HepG2 (cell line): ENCODE measurements around the gene SAMM50. TPM values are rescaled to one million over a fixed set of nuclear protein-coding genes. Genes with fewer than 3 reads are reported as not detected.

Experiments
- ATAC-seq: fragments of 200-7000 bp; cut with Tn5 transposase; 3 replicates; pipeline ENCODE4 v1.9.1; 2020; ENCODE audit warnings: mild to moderate bottlenecking, moderate library complexity
- BruUV-seq: library from RNA; stranded (reverse); fragments of 400-500 nt; replicated peaks from 2 replicates; lab custom pipeline; 2021; lab: Mats Ljungman, UMichigan
- CTCF ChIA-PET: fragments of 300-600 bp; formaldehyde crosslinking; extraction: SDS; loops from one replicate; lab custom pipeline; 2021; ENCODE audit warnings: low total read pairs, inconsistent platforms, low intra/inter-chr PET ratio; lab: Yijun Ruan, JAX
- POLR2A ChIA-PET: fragments of 350-600 bp; sonication (Branson Sonifier 250); formaldehyde crosslinking; loops from one replicate; lab custom pipeline; 2020; ENCODE audit warnings: antibody characterized with exemption, inconsistent platforms; lab: Yijun Ruan, JAX
- DNase-seq: peaks from one replicate; pipeline ENCODE4 v3.0.0-alpha.2; 2015; ENCODE audit warnings: low spot score
- FAIRE-seq: peaks from 3 replicates; lab custom pipeline; 2011; peaks lifted over from hg19 to GRCh38; lab: Jason Lieb, UNC
- H2AFZ ChIP-seq: one replicate; pipeline ENCODE4 v1.6.1; 2011; ENCODE audit warnings: low read length, inconsistent platforms
- H3K27ac ChIP-seq: fragments of 300-600 bp; 3 replicates; pipeline ENCODE4 v1.8.0; 2011; ENCODE audit warnings: mixed run types, mild to moderate bottlenecking, mixed read lengths, low read length, inconsistent platforms; ENCODE audit not compliant: insufficient read depth; ENCODE audit errors: extremely low read length
- H3K27me3 ChIP-seq, 2 experiments: fragments of 200-600 bp in 1 of 2; 2 replicates in 1 of 2; 3 replicates in 1 of 2; pipeline versions ENCODE4 v1.6.0 to v1.8.0; 2011; ENCODE audit warnings: low read length in 2 of 2, mild to moderate bottlenecking in 2 of 2, moderate library complexity in 2 of 2, inconsistent platforms in 1 of 2; ENCODE audit not compliant: insufficient read depth in 2 of 2, control insufficient read depth in 1 of 2
- H3K36me3 ChIP-seq, 2 experiments: fragments of 200-600 bp in 1 of 2; replicated peaks in 1 of 2; 2 replicates in 1 of 2; 3 replicates in 1 of 2; pipeline versions ENCODE4 v1.5.1 to v1.8.0; 2011; ENCODE audit warnings: low read length in 2 of 2, inconsistent platforms in 1 of 2; ENCODE audit not compliant: insufficient read depth in 2 of 2, control insufficient read depth in 1 of 2
- H3K4me1 ChIP-seq: 2 replicates; pipeline ENCODE4 v1.5.1; 2012; ENCODE audit warnings: low read length, inconsistent platforms; ENCODE audit not compliant: insufficient read depth
- H3K4me2 ChIP-seq: 2 replicates; pipeline ENCODE4 v1.6.0; 2011; ENCODE audit warnings: low read depth, low read length, inconsistent platforms
- H3K4me3 ChIP-seq, 3 experiments: fragments of 200-600 bp in 1 of 3; sonication (generic), shearing (Covaris generic) in 1 of 3; replicated peaks in 1 of 3; 2 replicates each; pipeline ENCODE4 v1.5.1; 2011 to 2016; ENCODE audit warnings: low read length in 3 of 3, inconsistent platforms in 2 of 3, low read depth in 2 of 3, mild to moderate bottlenecking in 2 of 3, control low read depth in 1 of 3, mixed read lengths in 1 of 3; ENCODE audit not compliant: insufficient read depth in 1 of 3
- H3K79me2 ChIP-seq: one replicate; pipeline ENCODE4 v1.6.1; 2011; ENCODE audit warnings: low read length, inconsistent platforms; ENCODE audit not compliant: insufficient read depth
- H3K9ac ChIP-seq: 2 replicates; pipeline ENCODE4 v1.6.0; 2011; ENCODE audit warnings: mild to moderate bottlenecking, low read depth, low read length, inconsistent platforms; ENCODE audit not compliant: insufficient read depth
- H3K9me3 ChIP-seq: 2 replicates; pipeline ENCODE4 v1.5.1; 2012; ENCODE audit warnings: mild to moderate bottlenecking, low read length
- H4K20me1 ChIP-seq: 2 replicates; pipeline ENCODE4 v1.6.0; 2011; ENCODE audit warnings: inconsistent platforms, mild to moderate bottlenecking, low read length, moderate library complexity; ENCODE audit not compliant: insufficient read depth
- ATF4 ChIP-seq, 2 experiments: fragments of 450-650 bp in 1 of 2; sonication (generic) in 1 of 2; formaldehyde crosslinking; IDR thresholded peaks; 2 replicates each; pipeline versions ENCODE4 v1.5.0 to v1.8.0; 2020 to 2022; ENCODE audit warnings: mild to moderate bottlenecking in 1 of 2, missing genetic modification reagents in 1 of 2
- PAF1 ChIP-seq: IDR thresholded peaks from 2 replicates; pipeline ENCODE4 v1.6.1; 2016; ENCODE audit warnings: missing genetic modification reagents, missing compliant biosample characterization
- POLR2A ChIP-seq, 2 experiments: IDR thresholded peaks; 2 replicates each; pipeline ENCODE4 v1.6.1; 2011; ENCODE audit warnings: low read depth in 2 of 2, low read length in 2 of 2, mild to moderate bottlenecking in 1 of 2, moderate library complexity in 1 of 2; ENCODE audit not compliant: insufficient read depth in 1 of 2
- POLR2G ChIP-seq: fragments of 200-400 bp; formaldehyde crosslinking; IDR thresholded peaks from 2 replicates; pipeline ENCODE4 v1.6.1; 2018; ENCODE audit warnings: mild to moderate bottlenecking, low read depth, low read length, moderate library complexity
- ZBTB8A ChIP-seq: sonication (generic); formaldehyde crosslinking; IDR thresholded peaks from 2 replicates; pipeline ENCODE4 v1.4.0; 2020; ENCODE audit warnings: mild to moderate bottlenecking, low read depth, missing genetic modification reagents, borderline replicate concordance
- ZNF569 ChIP-seq: sonication (generic); formaldehyde crosslinking; IDR thresholded peaks from 2 replicates; pipeline ENCODE4 v1.5.0; 2020; ENCODE audit warnings: mild to moderate bottlenecking, missing genetic modification reagents, moderate library complexity, borderline replicate concordance
- ZNF629 ChIP-seq: sonication (generic); formaldehyde crosslinking; conservative IDR thresholded peaks from 2 replicates; pipeline ENCODE4 v1.5.0; 2020; ENCODE audit warnings: missing genetic modification reagents
- WGBS: methylation state at CpG from one replicate; pipeline ENCODE4 v1.1.6; 2017; ENCODE audit warnings: low lambda C conversion rate; 5-methylcytosine and 5-hydroxymethylcytosine counted together
- in situ Hi-C: cut with HindIII; loops from 2 replicates; pipeline ENCODE4 v1.10.0; 2017; ENCODE audit warnings: low pct_unique_long_range_greater_than_20kb; ENCODE audit not compliant: extremely low pct_ligation_motif_present
- intact Hi-C: fragments of 100-400 bp; cut with micrococcal nuclease; formaldehyde crosslinking; loops from one replicate; pipeline ENCODE4 v1.10.0; 2022; ENCODE audit not compliant: unreplicated experiment
- polyA plus RNA-seq, 8 experiments: library from polyadenylated mRNA; depleted of rRNA in 3 of 8; stranded (reverse) in 7 of 8; unstranded in 1 of 8; fragments of >200 nt; fragmentation: Illumina TruSeq in 4 of 8; extraction: Trizol in 4 of 8; gene quantifications; 2 replicates each; pipeline versions ENCODE4 v1.2.1 to v1.2.3, GENCODE V29; 2011 to 2016; ENCODE audit warnings: low read depth in 4 of 8, missing spikeins in 1 of 8, mixed read lengths in 1 of 8; ENCODE audit not compliant: insufficient read depth in 1 of 8
- total RNA-seq, 5 experiments: library from RNA; depleted of rRNA; stranded (reverse); fragments of >200 nt; fragmentation: Illumina TruSeq; extraction: Trizol; gene quantifications; 2 replicates each; pipeline ENCODE4 v1.2.3, GENCODE V29; 2016; ENCODE audit warnings: low read depth in 1 of 5

Gene SAMM50
- total and polyA plus RNA-seq, 2 of the 13 experiments (the other 11 are each of a cell fraction or from before 2014, with no cell fraction given), result 34.7 to 63.4 TPM

GRCh38 chr22:43951966-43952365, 3.3 kb upstream of the SAMM50 start (continued):
- TF ChIP-seq POLR2G (peak; percentile 56; the same call in 1 of the 2 replicates), PAF1 (0 out of 2 replicates have a peak, but pooled peaks have one; percentile 38), ZNF569 (no peak), POLR2A (IDR thresholded peaks at IDR 0.05; ENCODE audit: insufficient read depth in 1 of 2, low read depth in 2 of 2, low read length in 2 of 2) (0 out of 4 replicates have a peak, but pooled peaks of 1 of the 2 experiments have one; percentile 5)

- Histone ChIP-seq H3K4me1 (peaks cover 31% of the 10 kb centered on the region), H3K4me2 (peak overlapping the region; percentile 87), H3K27ac (peak overlapping the region; percentile 89), H3K79me2 (peaks cover 21% of the 10 kb centered on the region), H2AFZ (no peak overlapping the region), H3K9me3 (no peaks in the 10 kb centered on the region), H3K27me3 (no peaks in the 10 kb centered on the region; a peak in 1 of 5 replicates), H3K9ac (peak overlapping the region; percentile 84; the same call in 1 of the 2 replicates), H3K4me3 (peak overlapping the region; percentile 77 to 99 (median 96); a peak in 5 of 6 replicates), H4K20me1 (no peaks in the 10 kb centered on the region), H3K36me3 (no peaks in the 10 kb centered on the region)
- FAIRE-seq, result no peak
- 30% methylated on average over 7 of the region's 7 CpGs for WGBS
- POLR2A ChIA-PET, result interaction anchor here (1.8 to 2.0 kb wide), 2 partner anchors 29 to 32 kb away, joined by 5 to 21 read pairs; partner anchors contain the start of gene PNPLA3
- CTCF ChIA-PET, result no interaction called here
- BruUV-seq, result no TSS peak
- no peak for TF ChIP-seq ZBTB8A (CRISPR knock-in tag)
- 0 out of 2 replicates have a peak, but pooled peaks have one; percentile 10 for TF ChIP-seq ZNF629 (CRISPR knock-in tag)
- TF ChIP-seq ATF4 (CRISPR knock-in tag; IDR thresholded peaks at IDR 0.05), result no peak
- peak; percentile 15; the same call in 2 of the 3 replicates for ATAC-seq
- no peak for DNase-seq
- in situ Hi-C loops (no loop called here), intact Hi-C loops (no loop called here)
These were observed 1.1 kb upstream of the SAMM50 start for GRCh38 chr22:43953988-43954785.
